Thyroid gland (tissue), 4 donors: ENCODE results near the gene PDGFA.

Experiments used
- POLR2A ChIP-seq, 2 donors: fragments of 450-650 bp; IDR thresholded peaks; one replicate each; pipeline ENCODE4 v1.6.1; 2017; ENCODE audit warnings: antibody characterized with exemption in 2 of 2, mild to moderate bottlenecking in 2 of 2, moderate library complexity in 1 of 2
- TF ChIP-seq, protein P1 (sequence below), 6 experiments: fragments of 200-600 bp in 3 of 6; fragments of 450-650 bp in 3 of 6; sonication (generic) in 3 of 6; IDR thresholded peaks; one replicate each; pipeline ENCODE4 v1.5.1; 2016 to 2019; ENCODE audit warnings: antibody characterized with exemption in 6 of 6, mild to moderate bottlenecking in 2 of 6, inconsistent platforms in 1 of 6, moderate library complexity in 1 of 6

GRCh38 chr7:545470-545869 is 25.8 kb upstream of the PDGFA start:
- TF ChIP-seq POLR2A (IDR thresholded peaks at IDR 0.05) = no peak
- TF ChIP-seq, protein P1, sequence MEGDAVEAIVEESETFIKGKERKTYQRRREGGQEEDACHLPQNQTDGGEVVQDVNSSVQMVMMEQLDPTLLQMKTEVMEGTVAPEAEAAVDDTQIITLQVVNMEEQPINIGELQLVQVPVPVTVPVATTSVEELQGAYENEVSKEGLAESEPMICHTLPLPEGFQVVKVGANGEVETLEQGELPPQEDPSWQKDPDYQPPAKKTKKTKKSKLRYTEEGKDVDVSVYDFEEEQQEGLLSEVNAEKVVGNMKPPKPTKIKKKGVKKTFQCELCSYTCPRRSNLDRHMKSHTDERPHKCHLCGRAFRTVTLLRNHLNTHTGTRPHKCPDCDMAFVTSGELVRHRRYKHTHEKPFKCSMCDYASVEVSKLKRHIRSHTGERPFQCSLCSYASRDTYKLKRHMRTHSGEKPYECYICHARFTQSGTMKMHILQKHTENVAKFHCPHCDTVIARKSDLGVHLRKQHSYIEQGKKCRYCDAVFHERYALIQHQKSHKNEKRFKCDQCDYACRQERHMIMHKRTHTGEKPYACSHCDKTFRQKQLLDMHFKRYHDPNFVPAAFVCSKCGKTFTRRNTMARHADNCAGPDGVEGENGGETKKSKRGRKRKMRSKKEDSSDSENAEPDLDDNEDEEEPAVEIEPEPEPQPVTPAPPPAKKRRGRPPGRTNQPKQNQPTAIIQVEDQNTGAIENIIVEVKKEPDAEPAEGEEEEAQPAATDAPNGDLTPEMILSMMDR (IDR thresholded peaks at IDR 0.05) = no peak
